IMR-90 (cell line): Measurements from ENCODE around the gene URB1. TPM values are rescaled to one million over a fixed set of nuclear protein-coding genes. Genes with fewer than 3 reads are reported as not detected.

Experiments used
- ATAC-seq: fragments of 200-7000 bp; cut with Tn5 transposase; 2 replicates; pipeline ENCODE4 v1.9.1; 2020; ENCODE audit warnings: low read depth, mild to moderate bottlenecking, moderate library complexity
- BruUV-seq: library from RNA; stranded (reverse); fragments of 400-500 nt; replicated peaks from 2 replicates; lab custom pipeline; 2021; lab: Mats Ljungman, UMichigan
- CTCF ChIA-PET: fragments of 300-600 bp; formaldehyde crosslinking; extraction: SDS; loops from one replicate; lab custom pipeline; 2021; ENCODE audit warnings: antibody characterized with exemption; lab: Yijun Ruan, JAX
- POLR2A ChIA-PET: fragments of 300-600 bp; sonication (Branson Sonifier 250); formaldehyde crosslinking; loops from one replicate; lab custom pipeline; 2022; ENCODE audit warnings: antibody characterized with exemption; ENCODE audit not compliant: unreplicated experiment; lab: Charles Lee
- DNase-seq: peaks from one replicate; pipeline ENCODE4 v3.0.0; 2013
- H2AFZ ChIP-seq: replicated peaks from 2 replicates; pipeline ENCODE3; 2013; ENCODE audit warnings: low read length, mild to moderate bottlenecking; ENCODE audit not compliant: poor library complexity
- H2AK5ac ChIP-seq: 2 replicates; pipeline ENCODE4 v1.6.1; 2013; ENCODE audit warnings: low read depth, low read length, inconsistent platforms
- H2AK9ac ChIP-seq: replicated peaks from 2 replicates; pipeline ENCODE3; 2013; ENCODE audit warnings: mild to moderate bottlenecking, low read depth, low read length, moderate library complexity; ENCODE audit not compliant: poor library complexity
- H2BK120ac ChIP-seq: 2 replicates; pipeline ENCODE4 v1.6.1; 2013; ENCODE audit warnings: low read depth, low read length, inconsistent platforms
- H2BK15ac ChIP-seq: 3 replicates; pipeline ENCODE4 v1.6.1; 2013; ENCODE audit warnings: low read depth, low read length, inconsistent platforms
- H2BK20ac ChIP-seq: 2 replicates; pipeline ENCODE4 v1.6.1; 2013; ENCODE audit warnings: low read depth, mild to moderate bottlenecking, inconsistent platforms, low read length, moderate library complexity
- H2BK5ac ChIP-seq: 2 replicates; pipeline ENCODE4 v1.6.1; 2013; ENCODE audit warnings: mild to moderate bottlenecking, low read depth, low read length, inconsistent platforms; ENCODE audit not compliant: poor library complexity, severe bottlenecking
- H3K14ac ChIP-seq: replicated peaks from 2 replicates; pipeline ENCODE4 v1.6.1; 2013; ENCODE audit warnings: low read depth, low read length, inconsistent platforms
- H3K18ac ChIP-seq: 2 replicates; pipeline ENCODE4 v1.6.1; 2013; ENCODE audit warnings: low read depth, low read length, control low read depth
- H3K23ac ChIP-seq: 2 replicates; pipeline ENCODE4 v1.6.1; 2013; ENCODE audit warnings: low read depth, low read length, inconsistent platforms
- H3K27ac ChIP-seq: 2 replicates; pipeline ENCODE4 v1.5.1; 2013; ENCODE audit warnings: mild to moderate bottlenecking, control low read depth, low read length; ENCODE audit not compliant: insufficient read depth
- H3K27me3 ChIP-seq: 2 replicates; pipeline ENCODE4 v1.6.1; 2013; ENCODE audit warnings: low read length; ENCODE audit not compliant: control insufficient read depth, insufficient read depth
- H3K36me3 ChIP-seq: 2 replicates; pipeline ENCODE4 v1.6.1; 2013; ENCODE audit warnings: low read length, mixed read lengths; ENCODE audit not compliant: control insufficient read depth, insufficient read depth
- H3K4ac ChIP-seq: 2 replicates; pipeline ENCODE4 v1.6.1; 2013; ENCODE audit warnings: low read depth, low read length, inconsistent platforms
- H3K4me1 ChIP-seq: 2 replicates; pipeline ENCODE4 v1.6.1; 2013; ENCODE audit warnings: low read length, mixed read lengths; ENCODE audit not compliant: control insufficient read depth, insufficient read depth
- H3K4me2 ChIP-seq: 2 replicates; pipeline ENCODE4 v1.6.1; 2013; ENCODE audit warnings: low read depth, mild to moderate bottlenecking, control low read depth, low read length, moderate library complexity
- H3K4me3 ChIP-seq: 2 replicates; pipeline ENCODE4 v1.5.1; 2013; ENCODE audit warnings: low read depth, mild to moderate bottlenecking, control low read depth, low read length, moderate library complexity; ENCODE audit not compliant: insufficient read depth
- H3K56ac ChIP-seq: 2 replicates; pipeline ENCODE4 v1.6.1; 2013; ENCODE audit warnings: low read length, inconsistent platforms; ENCODE audit not compliant: insufficient read depth; ENCODE audit errors: extremely low read depth
- H3K79me1 ChIP-seq, 2 experiments: 2 replicates each; pipeline ENCODE4 v1.6.1; 2013; ENCODE audit warnings: low read length in 2 of 2, inconsistent platforms in 1 of 2, low read depth in 1 of 2
- H3K9ac ChIP-seq: 2 replicates; pipeline ENCODE4 v1.6.1; 2013; ENCODE audit warnings: low read depth, low read length, control low read depth
- H3K9me1 ChIP-seq: 2 replicates; pipeline ENCODE4 v1.6.1; 2013; ENCODE audit warnings: low read length, inconsistent platforms; ENCODE audit not compliant: insufficient read depth
- H3K9me3 ChIP-seq: 2 replicates; pipeline ENCODE4 v1.6.1; 2013; ENCODE audit warnings: low read length; ENCODE audit not compliant: control insufficient read depth, insufficient read depth
- H4K20me1 ChIP-seq: 2 replicates; pipeline ENCODE4 v1.6.1; 2013; ENCODE audit warnings: low read length, inconsistent platforms; ENCODE audit not compliant: insufficient read depth
- H4K5ac ChIP-seq: 2 replicates; pipeline ENCODE4 v1.6.1; 2013; ENCODE audit warnings: mild to moderate bottlenecking, low read depth, low read length, control low read depth
- H4K8ac ChIP-seq, 2 experiments: 2 replicates each; pipeline ENCODE4 v1.6.1; 2013; ENCODE audit warnings: low read depth in 2 of 2, low read length in 2 of 2, control low read depth in 1 of 2, inconsistent platforms in 1 of 2
- H4K91ac ChIP-seq: 2 replicates; pipeline ENCODE4 v1.6.1; 2013; ENCODE audit warnings: low read depth, low read length, inconsistent platforms; ENCODE audit not compliant: insufficient read depth
- BHLHE40 ChIP-seq: fragments of 150-350 bp; IDR thresholded peaks from 2 replicates; pipeline ENCODE4 v1.6.1; 2016; ENCODE audit warnings: mild to moderate bottlenecking, low read depth, low read length
- CEBPB ChIP-seq: IDR thresholded peaks from 2 replicates; pipeline ENCODE4 v1.6.1; 2012; ENCODE audit warnings: low read depth, low read length, improper control_type of control experiment
- CHD1 ChIP-seq: IDR thresholded peaks from 2 replicates; pipeline ENCODE4 v1.6.1; 2012; ENCODE audit warnings: low read depth, low read length, improper control_type of control experiment
- CTCF ChIP-seq: conservative IDR thresholded peaks from 2 replicates; pipeline ENCODE4 v1.5.1; 2012; ENCODE audit warnings: mild to moderate bottlenecking, low read depth, low read length, improper control_type of control experiment
- ELK1 ChIP-seq: fragments of 150-350 bp; IDR thresholded peaks from 2 replicates; pipeline ENCODE4 v1.6.1; 2016; ENCODE audit warnings: low read depth, mild to moderate bottlenecking, low read length, moderate library complexity, borderline replicate concordance
- MAFK ChIP-seq: IDR thresholded peaks from 2 replicates; pipeline ENCODE4 v1.6.1; 2012; ENCODE audit warnings: low read depth, low read length, improper control_type of control experiment
- MAZ ChIP-seq: IDR thresholded peaks from 2 replicates; pipeline ENCODE4 v1.6.1; 2012; ENCODE audit warnings: low read depth, mild to moderate bottlenecking, low read length, improper control_type of control experiment, moderate library complexity, borderline replicate concordance
- NFE2L2 ChIP-seq: fragments of 150-350 bp; IDR thresholded peaks from 2 replicates; pipeline ENCODE4 v1.6.1; 2016; ENCODE audit warnings: low read depth, mild to moderate bottlenecking, low read length
- POLR2A ChIP-seq: IDR thresholded peaks from 2 replicates; pipeline ENCODE4 v1.6.1; 2012; ENCODE audit warnings: mild to moderate bottlenecking, low read depth, low read length
- RAD21 ChIP-seq: IDR thresholded peaks from 2 replicates; pipeline ENCODE4 v1.6.1; 2012; ENCODE audit warnings: low read length, improper control_type of control experiment
- RCOR1 ChIP-seq: IDR thresholded peaks from 2 replicates; pipeline ENCODE4 v1.6.1; 2012; ENCODE audit warnings: mild to moderate bottlenecking, low read length, improper control_type of control experiment; ENCODE audit not compliant: insufficient replicate concordance
- SMC3 ChIP-seq: fragments of 150-350 bp; IDR thresholded peaks from 2 replicates; pipeline ENCODE4 v1.6.1; 2016; ENCODE audit warnings: low read depth, mild to moderate bottlenecking, antibody characterized with exemption, low read length, moderate library complexity
- USF2 ChIP-seq: fragments of 150-350 bp; IDR thresholded peaks from 2 replicates; pipeline ENCODE4 v1.6.1; 2017; ENCODE audit warnings: mild to moderate bottlenecking, antibody characterized with exemption, low read length, low read depth
- WGBS, 2 experiments: methylation state at CpG; one replicate each; pipeline versions ENCODE4 v1.1.5 to v1.1.7; 2013; ENCODE audit warnings: missing lambda C conversion rate in 2 of 2; ENCODE audit not compliant: insufficient read length in 1 of 2; ENCODE audit errors: extremely low coverage in 2 of 2; 5-methylcytosine and 5-hydroxymethylcytosine counted together
- dilution Hi-C: fragments of 300-500 bp; cut with HindIII; formaldehyde crosslinking; loops from one replicate; pipeline ENCODE4 v1.14.3; 2018; ENCODE audit warnings: low sequenced_read_pairs; ENCODE audit not compliant: unreplicated experiment
- in situ Hi-C: fragments of 300-500 bp; cut with MboI; formaldehyde crosslinking; loops from 3 replicates; pipeline ENCODE4 v1.14.3; 2019; ENCODE audit warnings: low sequenced_read_pairs, inconsistent platforms, mixed read lengths
- intact Hi-C: fragments of 100-400 bp; cut with micrococcal nuclease; formaldehyde crosslinking; loops from 2 replicates; pipeline ENCODE4 v1.10.0; 2022
- polyA plus RNA-seq, 3 experiments: library from polyadenylated mRNA; depleted of rRNA; stranded (reverse); fragments of >200 nt; gene quantifications; 2 replicates each; pipeline ENCODE4 v1.2.3, GENCODE V29; 2012; ENCODE audit warnings: low replicate concordance in 1 of 3
- total RNA-seq: library from RNA; depleted of rRNA; stranded (reverse); fragments of >200 nt; gene quantifications from 2 replicates; pipeline ENCODE4 v1.2.3, GENCODE V29; 2012

The URB1 gene
- total and polyA plus RNA-seq, 2 of the 4 experiments (the other 2 are of a cell fraction) = 9.2 to 12.7 TPM

- in situ Hi-C loops (no loop called here), dilution Hi-C loops (no loop called here), intact Hi-C loops (no loop called here)
- DNase-seq = no peak
- no peaks in the 10 kb centered on the region for H3K27me3 ChIP-seq
- H2BK15ac ChIP-seq = no peak overlapping the region
- H4K5ac ChIP-seq = no peak overlapping the region
- no TSS peak for BruUV-seq
- H3K9me3 ChIP-seq = no peaks in the 10 kb centered on the region
- no peak overlapping the region for H3K4me3 ChIP-seq
- H3K4me2 ChIP-seq = no peak overlapping the region
- ChIA-PET POLR2A (no interaction called here), CTCF (interaction anchor here (1.5 kb wide), 1 partner anchor 396 kb away, joined by 3 read pairs; no protein-coding TSS in a partner anchor)
- H3K79me1 ChIP-seq = peaks cover 5 to 7% of the 10 kb centered on the region in 2 experiments; a peak in 3 of 4 replicates
- no peak overlapping the region for H2AFZ ChIP-seq
- no peak overlapping the region for H2AK9ac ChIP-seq
- no peak overlapping the region for H2BK5ac ChIP-seq
- H3K14ac ChIP-seq = no peak overlapping the region
- no peak for TF ChIP-seq RAD21
- no peak for TF ChIP-seq SMC3
- TF ChIP-seq MAFK = no peak
- TF ChIP-seq ELK1 = no peak
- no peak for TF ChIP-seq CEBPB
- no peak for TF ChIP-seq RCOR1
- no peak for TF ChIP-seq CTCF
- no peak for TF ChIP-seq CHD1
- no peak for TF ChIP-seq NFE2L2
- TF ChIP-seq USF2 = no peak
- no peak for TF ChIP-seq MAZ
- no peak for TF ChIP-seq BHLHE40
- no peak for TF ChIP-seq POLR2A
- H3K9ac ChIP-seq = no peak overlapping the region
- H2BK120ac ChIP-seq = no peak overlapping the region
- no peak overlapping the region for H3K56ac ChIP-seq
- no peak overlapping the region for H3K23ac ChIP-seq
- no peaks in the 10 kb centered on the region for H3K4me1 ChIP-seq
- H4K8ac ChIP-seq = no peak overlapping the region
- H3K27ac ChIP-seq = no peak overlapping the region
- no peak overlapping the region for H3K4ac ChIP-seq
- no peak overlapping the region for H3K18ac ChIP-seq
- no peak for ATAC-seq
- whole genome bisulfite sequencing, 2 experiments = 100% methylated on average over 2 of the region's 4 CpGs; no CpG with 5 or more reads in 1 of the 2 experiments
- peaks cover 12% of the 10 kb centered on the region for H3K36me3 ChIP-seq
- H2AK5ac ChIP-seq = no peak overlapping the region
- no peaks in the 10 kb centered on the region for H4K20me1 ChIP-seq
- H2BK20ac ChIP-seq = no peak overlapping the region
- no peaks in the 10 kb centered on the region; the same call in 1 of the 2 replicates for H3K9me1 ChIP-seq
- H4K91ac ChIP-seq = no peak overlapping the region
Measured at GRCh38 chr21:32270748-32271147, 122.1 kb downstream of the URB1 start.
